HepG2 (cell line): ENCODE data around the gene SAA1. TPM values are rescaled to one million over a fixed set of nuclear protein-coding genes. Genes with fewer than 3 reads are reported as not detected.
A peak's percentile ranks its signal among the peaks of the same experiment; 100 is the strongest.

Source experiments
- ATAC-seq: fragments of 200-7000 bp; cut with Tn5 transposase; 3 replicates; pipeline ENCODE4 v1.9.1; 2020; ENCODE audit warnings: mild to moderate bottlenecking, moderate library complexity
- BruUV-seq: library from RNA; stranded (reverse); fragments of 400-500 nt; replicated peaks from 2 replicates; lab custom pipeline; 2021; lab: Mats Ljungman, UMichigan
- CTCF ChIA-PET: fragments of 300-600 bp; formaldehyde crosslinking; extraction: SDS; loops from one replicate; lab custom pipeline; 2021; ENCODE audit warnings: low total read pairs, inconsistent platforms, low intra/inter-chr PET ratio; lab: Yijun Ruan, JAX
- POLR2A ChIA-PET: fragments of 350-600 bp; sonication (Branson Sonifier 250); formaldehyde crosslinking; loops from one replicate; lab custom pipeline; 2020; ENCODE audit warnings: antibody characterized with exemption, inconsistent platforms; lab: Yijun Ruan, JAX
- DNase-seq: peaks from one replicate; pipeline ENCODE4 v3.0.0-alpha.2; 2015; ENCODE audit warnings: low spot score
- FAIRE-seq: peaks from 3 replicates; lab custom pipeline; 2011; peaks lifted over from hg19 to GRCh38; lab: Jason Lieb, UNC
- H2AFZ ChIP-seq: one replicate; pipeline ENCODE4 v1.6.1; 2011; ENCODE audit warnings: low read length, inconsistent platforms
- H3K27ac ChIP-seq: fragments of 300-600 bp; 3 replicates; pipeline ENCODE4 v1.8.0; 2011; ENCODE audit warnings: mixed run types, mild to moderate bottlenecking, mixed read lengths, low read length, inconsistent platforms; ENCODE audit not compliant: insufficient read depth; ENCODE audit errors: extremely low read length
- H3K27me3 ChIP-seq, 2 experiments: fragments of 200-600 bp in 1 of 2; 2 replicates in 1 of 2; 3 replicates in 1 of 2; pipeline versions ENCODE4 v1.6.0 to v1.8.0; 2011; ENCODE audit warnings: low read length in 2 of 2, mild to moderate bottlenecking in 2 of 2, moderate library complexity in 2 of 2, inconsistent platforms in 1 of 2; ENCODE audit not compliant: insufficient read depth in 2 of 2, control insufficient read depth in 1 of 2
- H3K36me3 ChIP-seq, 2 experiments: fragments of 200-600 bp in 1 of 2; replicated peaks in 1 of 2; 2 replicates in 1 of 2; 3 replicates in 1 of 2; pipeline versions ENCODE4 v1.5.1 to v1.8.0; 2011; ENCODE audit warnings: low read length in 2 of 2, inconsistent platforms in 1 of 2; ENCODE audit not compliant: insufficient read depth in 2 of 2, control insufficient read depth in 1 of 2
- H3K4me1 ChIP-seq: 2 replicates; pipeline ENCODE4 v1.5.1; 2012; ENCODE audit warnings: low read length, inconsistent platforms; ENCODE audit not compliant: insufficient read depth
- H3K4me2 ChIP-seq: 2 replicates; pipeline ENCODE4 v1.6.0; 2011; ENCODE audit warnings: low read depth, low read length, inconsistent platforms
- H3K4me3 ChIP-seq, 3 experiments: fragments of 200-600 bp in 1 of 3; sonication (generic), shearing (Covaris generic) in 1 of 3; replicated peaks in 1 of 3; 2 replicates each; pipeline ENCODE4 v1.5.1; 2011 to 2016; ENCODE audit warnings: low read length in 3 of 3, inconsistent platforms in 2 of 3, low read depth in 2 of 3, mild to moderate bottlenecking in 2 of 3, control low read depth in 1 of 3, mixed read lengths in 1 of 3; ENCODE audit not compliant: insufficient read depth in 1 of 3
- H3K79me2 ChIP-seq: one replicate; pipeline ENCODE4 v1.6.1; 2011; ENCODE audit warnings: low read length, inconsistent platforms; ENCODE audit not compliant: insufficient read depth
- H3K9ac ChIP-seq: 2 replicates; pipeline ENCODE4 v1.6.0; 2011; ENCODE audit warnings: mild to moderate bottlenecking, low read depth, low read length, inconsistent platforms; ENCODE audit not compliant: insufficient read depth
- H3K9me3 ChIP-seq: 2 replicates; pipeline ENCODE4 v1.5.1; 2012; ENCODE audit warnings: mild to moderate bottlenecking, low read length
- H4K20me1 ChIP-seq: 2 replicates; pipeline ENCODE4 v1.6.0; 2011; ENCODE audit warnings: inconsistent platforms, mild to moderate bottlenecking, low read length, moderate library complexity; ENCODE audit not compliant: insufficient read depth
- ELF3 ChIP-seq: IDR thresholded peaks from 2 replicates; pipeline ENCODE4 v1.6.1; 2016; ENCODE audit warnings: missing genetic modification reagents, missing compliant biosample characterization
- KLF15 ChIP-seq: sonication (generic); formaldehyde crosslinking; IDR thresholded peaks from 2 replicates; pipeline ENCODE4 v1.8.1; 2023; ENCODE audit warnings: borderline replicate concordance, mild to moderate bottlenecking, inconsistent platforms, missing genetic modification reagents, mixed read lengths
- KMT2B ChIP-seq: IDR thresholded peaks from 2 replicates; pipeline ENCODE4 v1.6.1; 2016; ENCODE audit warnings: missing genetic modification reagents, missing compliant biosample characterization
- SMARCC2 ChIP-seq: fragments of 450-650 bp; IDR thresholded peaks from 2 replicates; pipeline ENCODE4 v1.6.1; 2017; ENCODE audit warnings: antibody characterized with exemption, mild to moderate bottlenecking
- SMC3 ChIP-seq: IDR thresholded peaks from 2 replicates; pipeline ENCODE4 v1.6.1; 2011; ENCODE audit warnings: low read length, improper control_type of control experiment
- TCF7 ChIP-seq: sonication (generic); IDR thresholded peaks from 2 replicates; pipeline ENCODE4 v1.6.1; 2016; ENCODE audit warnings: antibody characterized with exemption, low read depth
- ZNF513 ChIP-seq: sonication (generic); formaldehyde crosslinking; conservative IDR thresholded peaks from 2 replicates; pipeline ENCODE4 v1.5.0; 2020; ENCODE audit warnings: missing genetic modification reagents
- ZNF691 ChIP-seq: sonication (generic); formaldehyde crosslinking; IDR thresholded peaks from 2 replicates; pipeline ENCODE4 v1.4.0; 2020; ENCODE audit warnings: missing genetic modification reagents, low read depth, mild to moderate bottlenecking, borderline replicate concordance
- WGBS: methylation state at CpG from one replicate; pipeline ENCODE4 v1.1.6; 2017; ENCODE audit warnings: low lambda C conversion rate; 5-methylcytosine and 5-hydroxymethylcytosine counted together
- in situ Hi-C: cut with HindIII; loops from 2 replicates; pipeline ENCODE4 v1.10.0; 2017; ENCODE audit warnings: low pct_unique_long_range_greater_than_20kb; ENCODE audit not compliant: extremely low pct_ligation_motif_present
- intact Hi-C: fragments of 100-400 bp; cut with micrococcal nuclease; formaldehyde crosslinking; loops from one replicate; pipeline ENCODE4 v1.10.0; 2022; ENCODE audit not compliant: unreplicated experiment
- polyA plus RNA-seq, 8 experiments: library from polyadenylated mRNA; depleted of rRNA in 3 of 8; stranded (reverse) in 7 of 8; unstranded in 1 of 8; fragments of >200 nt; fragmentation: Illumina TruSeq in 4 of 8; extraction: Trizol in 4 of 8; gene quantifications; 2 replicates each; pipeline versions ENCODE4 v1.2.1 to v1.2.3, GENCODE V29; 2011 to 2016; ENCODE audit warnings: low read depth in 4 of 8, missing spikeins in 1 of 8, mixed read lengths in 1 of 8; ENCODE audit not compliant: insufficient read depth in 1 of 8
- total RNA-seq, 5 experiments: library from RNA; depleted of rRNA; stranded (reverse); fragments of >200 nt; fragmentation: Illumina TruSeq; extraction: Trizol; gene quantifications; 2 replicates each; pipeline ENCODE4 v1.2.3, GENCODE V29; 2016; ENCODE audit warnings: low read depth in 1 of 5
- TF ChIP-seq, protein P1 (sequence below): sonication (generic); formaldehyde crosslinking; IDR thresholded peaks from 2 replicates; pipeline ENCODE4 v1.5.0; 2020; ENCODE audit warnings: mild to moderate bottlenecking, low read depth, missing genetic modification reagents, borderline replicate concordance
- TF ChIP-seq, protein P2 (sequence below): sonication (generic); formaldehyde crosslinking; IDR thresholded peaks from 2 replicates; pipeline ENCODE4 v1.5.0; 2020; ENCODE audit warnings: mild to moderate bottlenecking, missing genetic modification reagents, moderate library complexity
- TF ChIP-seq, protein P3 (sequence below): sonication (generic); formaldehyde crosslinking; IDR thresholded peaks from 2 replicates; pipeline ENCODE4 v1.4.0; 2020; ENCODE audit warnings: missing genetic modification reagents

Gene SAA1
- total and polyA plus RNA-seq, 2 of the 13 experiments (the other 11 are each of a cell fraction or from before 2014, with no cell fraction given) = not detected

DNA sequence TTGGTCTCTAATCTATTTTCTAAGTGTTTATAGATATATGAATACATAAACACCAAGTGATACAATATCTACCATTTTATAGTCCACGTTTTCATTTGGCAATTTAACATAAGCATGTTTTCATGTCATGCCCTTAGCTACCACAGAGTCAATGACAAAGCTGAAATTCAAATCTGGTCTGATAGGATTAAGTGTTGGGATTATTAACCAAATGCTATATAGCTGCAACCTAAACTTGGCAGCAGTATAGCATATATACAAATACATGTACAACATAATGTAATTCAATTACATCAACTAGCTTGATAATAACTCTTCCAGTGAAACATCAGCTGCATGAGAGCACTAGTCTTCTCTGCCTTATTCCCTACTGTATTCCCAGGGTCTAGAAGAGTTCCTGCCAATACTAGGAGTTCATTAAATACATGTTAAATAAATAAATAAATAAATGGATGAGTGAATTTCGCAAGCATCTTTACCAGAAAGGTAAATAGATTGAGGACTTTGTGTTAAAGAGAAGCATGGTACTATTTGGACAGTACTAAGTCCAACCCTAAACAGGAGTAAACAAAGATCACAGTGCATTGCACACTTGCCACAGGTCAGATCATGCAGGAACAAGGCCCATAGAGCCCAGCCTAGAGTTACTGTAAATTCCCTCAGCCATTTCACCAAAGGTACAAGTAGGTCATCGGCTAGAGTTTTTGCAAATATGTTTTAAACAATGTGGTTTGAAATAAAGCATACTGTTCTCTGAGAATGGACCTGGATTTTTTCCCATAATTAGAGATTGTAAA, 42.3 kb upstream of the SAA1 start (continued):
- TF ChIP-seq, protein P1, sequence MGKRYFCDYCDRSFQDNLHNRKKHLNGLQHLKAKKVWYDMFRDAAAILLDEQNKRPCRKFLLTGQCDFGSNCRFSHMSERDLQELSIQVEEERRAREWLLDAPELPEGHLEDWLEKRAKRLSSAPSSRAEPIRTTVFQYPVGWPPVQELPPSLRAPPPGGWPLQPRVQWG = no peak
- TF ChIP-seq ELF3 (CRISPR knock-in tag) = peak; percentile 74
- TF ChIP-seq, protein P2, sequence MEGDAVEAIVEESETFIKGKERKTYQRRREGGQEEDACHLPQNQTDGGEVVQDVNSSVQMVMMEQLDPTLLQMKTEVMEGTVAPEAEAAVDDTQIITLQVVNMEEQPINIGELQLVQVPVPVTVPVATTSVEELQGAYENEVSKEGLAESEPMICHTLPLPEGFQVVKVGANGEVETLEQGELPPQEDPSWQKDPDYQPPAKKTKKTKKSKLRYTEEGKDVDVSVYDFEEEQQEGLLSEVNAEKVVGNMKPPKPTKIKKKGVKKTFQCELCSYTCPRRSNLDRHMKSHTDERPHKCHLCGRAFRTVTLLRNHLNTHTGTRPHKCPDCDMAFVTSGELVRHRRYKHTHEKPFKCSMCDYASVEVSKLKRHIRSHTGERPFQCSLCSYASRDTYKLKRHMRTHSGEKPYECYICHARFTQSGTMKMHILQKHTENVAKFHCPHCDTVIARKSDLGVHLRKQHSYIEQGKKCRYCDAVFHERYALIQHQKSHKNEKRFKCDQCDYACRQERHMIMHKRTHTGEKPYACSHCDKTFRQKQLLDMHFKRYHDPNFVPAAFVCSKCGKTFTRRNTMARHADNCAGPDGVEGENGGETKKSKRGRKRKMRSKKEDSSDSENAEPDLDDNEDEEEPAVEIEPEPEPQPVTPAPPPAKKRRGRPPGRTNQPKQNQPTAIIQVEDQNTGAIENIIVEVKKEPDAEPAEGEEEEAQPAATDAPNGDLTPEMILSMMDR (CRISPR knock-in tag) = no peak
- TF ChIP-seq SMARCC2 = no peak

DNA sequence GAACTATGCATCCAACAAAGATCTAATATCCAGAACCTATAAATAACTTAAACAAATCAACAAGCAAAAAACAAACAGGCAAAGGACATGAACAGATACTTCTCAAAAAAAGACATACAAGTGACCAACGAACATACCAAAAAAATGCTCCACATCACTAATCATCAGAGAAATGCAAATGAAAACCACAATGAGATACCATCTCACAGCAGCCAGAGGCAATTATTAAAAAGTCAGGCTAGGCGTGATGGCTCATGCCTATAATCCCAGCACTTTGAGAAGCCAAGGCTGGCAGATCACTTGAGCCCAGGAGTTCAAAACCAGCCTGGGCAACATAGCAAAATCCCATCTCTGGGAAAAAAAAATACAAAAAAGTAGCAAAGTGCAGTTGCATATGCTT, 40.2 kb upstream of the SAA1 start:
- Histone ChIP-seq H2AFZ (no peak overlapping the region), H3K9ac (no peak overlapping the region), H3K9me3 (no peaks in the 10 kb centered on the region), H3K79me2 (no peaks in the 10 kb centered on the region), H3K36me3 (no peaks in the 10 kb centered on the region), H4K20me1 (no peaks in the 10 kb centered on the region), H3K27me3 (no peaks in the 10 kb centered on the region), H3K27ac (no peak overlapping the region), H3K4me3 (no peak overlapping the region), H3K4me1 (peaks cover 73% of the 10 kb centered on the region), H3K4me2 (no peak overlapping the region)
- 99% methylated on average over 2 of the region's 2 CpGs for WGBS
- intact Hi-C loops (no loop called here), in situ Hi-C loops (no loop called here)
- POLR2A ChIA-PET = interaction anchor here (1.5 to 2.7 kb wide), 2 partner anchors 9 to 10 kb away, joined by 3 to 37 read pairs; partner anchors contain the start of gene SAA4
- ATAC-seq = no peak
- BruUV-seq = no TSS peak
- no peak for FAIRE-seq
- CTCF ChIA-PET = no interaction called here
- TF ChIP-seq KLF15 = no peak
- TF ChIP-seq ZNF691 (CRISPR knock-in tag) = no peak
- TF ChIP-seq, protein P3, sequence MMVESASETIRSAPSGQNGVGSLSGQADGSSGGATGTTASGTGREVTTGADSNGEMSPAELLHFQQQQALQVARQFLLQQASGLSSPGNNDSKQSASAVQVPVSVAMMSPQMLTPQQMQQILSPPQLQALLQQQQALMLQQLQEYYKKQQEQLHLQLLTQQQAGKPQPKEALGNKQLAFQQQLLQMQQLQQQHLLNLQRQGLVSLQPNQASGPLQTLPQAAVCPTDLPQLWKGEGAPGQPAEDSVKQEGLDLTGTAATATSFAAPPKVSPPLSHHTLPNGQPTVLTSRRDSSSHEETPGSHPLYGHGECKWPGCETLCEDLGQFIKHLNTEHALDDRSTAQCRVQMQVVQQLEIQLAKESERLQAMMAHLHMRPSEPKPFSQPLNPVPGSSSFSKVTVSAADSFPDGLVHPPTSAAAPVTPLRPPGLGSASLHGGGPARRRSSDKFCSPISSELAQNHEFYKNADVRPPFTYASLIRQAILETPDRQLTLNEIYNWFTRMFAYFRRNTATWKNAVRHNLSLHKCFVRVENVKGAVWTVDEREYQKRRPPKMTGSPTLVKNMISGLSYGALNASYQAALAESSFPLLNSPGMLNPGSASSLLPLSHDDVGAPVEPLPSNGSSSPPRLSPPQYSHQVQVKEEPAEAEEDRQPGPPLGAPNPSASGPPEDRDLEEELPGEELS (CRISPR knock-in tag) = no peak
- TF ChIP-seq KMT2B = no peak
- no peak for TF ChIP-seq TCF7
- no peak for TF ChIP-seq SMC3
- TF ChIP-seq ZNF513 (CRISPR knock-in tag) = no peak
- no peak for DNase-seq
